OCI-LY1 (cell line): ENCODE results near the gene ARFGAP3.

Source experiments
- EZH2 ChIP-seq: fragments of 200-600 bp; sonication (generic), shearing (Covaris generic); IDR thresholded peaks from 2 replicates; pipeline ENCODE4 v1.8.0; 2017; ENCODE audit warnings: borderline replicate concordance, mixed run types, mild to moderate bottlenecking, antibody characterized with exemption, low read length, moderate library complexity, mixed read lengths
- TF ChIP-seq, protein P1 (sequence below): fragments of 200-600 bp; sonication (generic), shearing (Covaris generic); IDR thresholded peaks from 2 replicates; pipeline ENCODE4 v1.5.1; 2017; ENCODE audit warnings: mild to moderate bottlenecking, antibody characterized with exemption, low read length, moderate library complexity, mixed read lengths

DNA sequence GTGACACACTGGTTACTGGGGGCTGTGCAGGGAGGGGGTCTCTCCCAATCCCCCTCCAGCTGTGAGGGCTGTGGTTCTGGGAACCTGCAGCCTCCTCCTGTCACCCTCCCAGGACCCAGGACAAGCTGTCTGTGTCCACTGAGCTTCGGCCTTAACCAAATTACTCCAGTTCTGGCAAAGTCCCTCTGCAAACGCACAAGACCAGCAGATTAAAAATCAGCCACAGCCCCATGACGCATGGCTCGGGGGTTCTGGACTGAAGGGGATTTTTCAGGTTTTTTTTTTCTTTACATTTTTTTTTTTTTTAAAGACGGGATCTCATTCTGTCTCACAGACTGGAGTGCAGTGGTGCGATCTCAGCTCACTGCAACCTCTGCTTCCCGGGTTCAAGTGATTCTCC lies 104.2 kb downstream of the ARFGAP3 start:
- TF ChIP-seq, protein P1, sequence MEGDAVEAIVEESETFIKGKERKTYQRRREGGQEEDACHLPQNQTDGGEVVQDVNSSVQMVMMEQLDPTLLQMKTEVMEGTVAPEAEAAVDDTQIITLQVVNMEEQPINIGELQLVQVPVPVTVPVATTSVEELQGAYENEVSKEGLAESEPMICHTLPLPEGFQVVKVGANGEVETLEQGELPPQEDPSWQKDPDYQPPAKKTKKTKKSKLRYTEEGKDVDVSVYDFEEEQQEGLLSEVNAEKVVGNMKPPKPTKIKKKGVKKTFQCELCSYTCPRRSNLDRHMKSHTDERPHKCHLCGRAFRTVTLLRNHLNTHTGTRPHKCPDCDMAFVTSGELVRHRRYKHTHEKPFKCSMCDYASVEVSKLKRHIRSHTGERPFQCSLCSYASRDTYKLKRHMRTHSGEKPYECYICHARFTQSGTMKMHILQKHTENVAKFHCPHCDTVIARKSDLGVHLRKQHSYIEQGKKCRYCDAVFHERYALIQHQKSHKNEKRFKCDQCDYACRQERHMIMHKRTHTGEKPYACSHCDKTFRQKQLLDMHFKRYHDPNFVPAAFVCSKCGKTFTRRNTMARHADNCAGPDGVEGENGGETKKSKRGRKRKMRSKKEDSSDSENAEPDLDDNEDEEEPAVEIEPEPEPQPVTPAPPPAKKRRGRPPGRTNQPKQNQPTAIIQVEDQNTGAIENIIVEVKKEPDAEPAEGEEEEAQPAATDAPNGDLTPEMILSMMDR: no peak
- no peak for TF ChIP-seq EZH2
